Measurements from ENCODE around the gene AKAP8L. TPM values are rescaled to one million over a fixed set of nuclear protein-coding genes. Genes with fewer than 3 reads are reported as not detected.

The AKAP8L gene
- total and polyA plus RNA-seq, 2 of the 8 experiments (the other 6 are each of a cell fraction or from before 2014, with no cell fraction given) = 75.1 to 138 TPM

DNA sequence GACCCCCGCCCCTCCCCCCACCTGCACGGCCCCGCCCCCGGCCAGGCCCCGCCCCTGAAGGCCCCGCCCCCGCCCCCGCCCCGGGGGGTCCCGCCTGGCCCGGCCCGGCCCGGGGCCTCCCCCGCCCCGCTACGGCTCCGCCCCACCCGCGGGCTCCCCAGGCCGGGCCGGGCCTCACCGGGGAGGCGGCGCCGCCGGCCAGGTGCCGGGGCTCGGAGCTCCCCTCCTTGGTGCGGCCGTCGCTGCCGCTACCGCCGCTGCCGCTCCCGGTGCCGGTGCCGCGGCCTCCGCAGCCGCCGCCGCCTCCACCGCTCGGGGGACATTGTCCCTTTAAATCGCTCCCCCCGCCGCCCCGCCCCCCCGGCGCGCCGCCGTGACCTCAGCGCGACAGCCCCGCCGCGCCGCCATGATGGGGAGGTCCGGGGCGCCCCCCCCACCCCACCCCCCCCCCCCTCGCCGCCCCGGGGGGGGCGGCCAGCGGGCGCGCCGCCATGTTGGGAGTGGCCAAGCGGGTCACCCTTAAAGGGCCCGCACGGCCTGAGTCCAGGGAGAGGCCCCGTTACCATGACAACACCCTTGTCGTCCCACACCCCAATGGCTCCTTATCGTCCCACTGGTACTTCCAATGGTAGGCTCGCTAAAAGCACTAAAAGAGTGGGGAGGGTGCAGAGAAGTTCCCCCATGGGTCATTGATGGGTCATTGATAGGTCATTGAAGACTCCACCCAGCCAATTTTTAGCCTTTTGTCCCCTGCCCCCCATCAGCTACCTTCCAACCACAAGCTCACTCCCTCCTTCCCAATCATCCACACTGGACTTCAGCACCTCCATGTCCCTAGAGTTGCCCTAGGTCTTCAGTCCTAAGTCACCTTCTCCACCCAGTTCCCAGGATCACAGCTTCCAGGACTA lies 31.1 kb upstream of the AKAP8L start, which contains the start of gene WIZ:
TSS of gene WIZ (minus strand) at position 337 of the 908 bp plus-strand sequence. CDS start 1,649 bp downstream, outside the sequence.
- Histone ChIP-seq H4K5ac (ENCODE audit: insufficient read length, low read depth, low read length) (no peak within 1 kb of the TSS), H3K56ac (replicated peaks; ENCODE audit: insufficient read length, low read depth, low read length) (peak within 1 kb of the TSS; percentile 73), H2BK12ac (ENCODE audit: low read depth, low read length) (peak within 1 kb of the TSS; percentile 81; the same call in 1 of the 2 replicates), H3K27me3 (replicated peaks in 1 of 4; ENCODE audit: control insufficient read depth in 3 of 4, extremely low read depth in 1 of 4, insufficient read depth in 3 of 4, low read length in 3 of 4) (peaks cover 3 to 22% (median 17%) of the 10 kb centered on the region in 4 experiments; a peak in 6 of 7 replicates), H3K27ac (ENCODE audit: low read depth, low read length) (0 out of 2 replicates have a peak within 1 kb of the TSS, but pooled peaks have one; percentile 3), H4K91ac (replicated peaks; ENCODE audit: insufficient read length, low read length) (peak within 1 kb of the TSS; percentile 54), H3K4me3 (ENCODE audit: extremely low read depth in 1 of 4, insufficient read depth in 2 of 4, low read depth in 3 of 4, low read length in 4 of 4) (peak within 1 kb of the TSS; percentile 43 to 93 (median 50)), H2AFZ (ENCODE audit: low read length) (peak within 1 kb of the TSS; percentile 92), H3K79me2 (ENCODE audit: control insufficient read depth in 1 of 2, insufficient read depth in 2 of 2, low read length in 2 of 2) (no peaks in the 10 kb centered on the region), H2AK5ac (ENCODE audit: low read depth, low read length) (peak within 1 kb of the TSS; percentile 88; the same call in 1 of the 2 replicates), H2BK15ac (ENCODE audit: low read length) (peak within 1 kb of the TSS; percentile 65; the same call in 1 of the 2 replicates), H3K18ac (ENCODE audit: extremely low read depth, low read length) (peak within 1 kb of the TSS; percentile 19), H3K4me1 (replicated peaks in 1 of 4; ENCODE audit: control insufficient read depth in 3 of 4, insufficient read depth in 4 of 4, low read length in 3 of 4) (peaks cover 0 to 14% (median 5%) of the 10 kb centered on the region in 4 experiments; a peak in 6 of 7 replicates), H4K20me1 (replicated peaks in 1 of 2; ENCODE audit: control insufficient read depth in 1 of 2, insufficient read depth in 2 of 2, low read length in 2 of 2) (peaks cover 0 to 1% of the 10 kb centered on the region in 2 experiments), H3K79me1 (ENCODE audit: low read depth, low read length) (no peaks in the 10 kb centered on the region), H3K4ac (replicated peaks; ENCODE audit: insufficient read length, low read depth, low read length) (no peak within 1 kb of the TSS), H2BK20ac (ENCODE audit: low read length) (0 out of 2 replicates have a peak within 1 kb of the TSS, but pooled peaks have one; percentile 32), H4K8ac (ENCODE audit: extremely low read depth, insufficient read depth, low read length) (peak within 1 kb of the TSS; percentile 72; the same call in 1 of the 2 replicates), H3K23ac (ENCODE audit: insufficient read length) (no peak within 1 kb of the TSS), H3K9ac (replicated peaks in 1 of 4; ENCODE audit: extremely low read depth in 1 of 4, low read depth in 3 of 4, low read length in 3 of 4) (0 out of 7 replicates have a peak within 1 kb of the TSS, but pooled peaks of 1 of the 4 experiments have one; percentile 27), H3K36me3 (ENCODE audit: control insufficient read depth in 2 of 4, insufficient read depth in 4 of 4, low read length in 3 of 4) (no peaks in the 10 kb centered on the region), H3K9me3 (ENCODE audit: insufficient read depth in 2 of 2, low read depth in 1 of 2, low read length in 1 of 2) (no peaks in the 10 kb centered on the region), H3K14ac (ENCODE audit: insufficient read length) (no peak within 1 kb of the TSS), H2BK5ac (ENCODE audit: low read depth, low read length) (peak within 1 kb of the TSS; percentile 75; the same call in 1 of the 2 replicates), H3K4me2 (ENCODE audit: insufficient read depth in 1 of 2, low read depth in 2 of 2, low read length in 2 of 2) (peak within 1 kb of the TSS; percentile 78 to 88), H3K23me2 (ENCODE audit: low read depth, low read length) (peaks cover 22% of the 10 kb centered on the region; the same call in 1 of the 2 replicates), H2BK120ac (replicated peaks; ENCODE audit: low read depth, low read length) (no peak within 1 kb of the TSS)
- ChIA-PET POLR2A (ENCODE audit: partially characterized antibody) (interaction anchor here (1.8 to 2.6 kb wide), 2 partner anchors 32 to 70 kb away, joined by 6 to 10 read pairs; partner anchors contain the start of genes AKAP8 and AKAP8L), CTCF (ENCODE audit: partially characterized antibody) (interaction anchor here (1.0 kb wide), 2 partner anchors 11 to 31 kb away, joined by 3 to 7 read pairs; partner anchors contain the start of gene AKAP8L)
- FAIRE-seq (no peak), DNase-seq (ENCODE audit: low read depth in 1 of 2, low spot score in 2 of 2) (peak in 1 of 2 experiments; percentile 85)
- 7% methylated on average over 6 of the region's 77 CpGs; no CpG with 5 or more reads in 1 of the 2 experiments for WGBS, 2 experiments (ENCODE audit: extremely low coverage in 1 of 2, insufficient coverage in 1 of 2, insufficient read length in 1 of 2, insufficient replicate concordance in 2 of 2, low coverage in 1 of 2, low lambda C conversion rate in 2 of 2, missing lambda C conversion rate in 1 of 2)
- TF ChIP-seq SIRT6 (IDR thresholded peaks at IDR 0.05; ENCODE audit: low read length) (no peak), PHF8 (conservative IDR thresholded peaks at IDR 0.05; ENCODE audit: low read depth, low read length) (peak; percentile 48; the same call in 1 of the 2 replicates), SRF (IDR thresholded peaks at IDR 0.05; ENCODE audit: low read depth, low read length) (0 out of 2 replicates have a peak, but pooled peaks have one; percentile 27), KDM4A (IDR thresholded peaks at IDR 0.05; ENCODE audit: low read depth, low read length, severe bottlenecking) (peak; percentile 36), CREB1 (IDR thresholded peaks at IDR 0.05) (peak; percentile 90), POU5F1 (IDR thresholded peaks at IDR 0.05; ENCODE audit: low read depth, low read length) (no peak), SIN3A (conservative IDR thresholded peaks at IDR 0.05 in 1 of 2, IDR thresholded peaks at IDR 0.05 in 1 of 2; ENCODE audit: low read depth in 1 of 2, low read length in 2 of 2) (peak in 1 of 2 experiments; percentile 60; a peak in 1 of 4 replicates), YY1 (IDR thresholded peaks at IDR 0.05; ENCODE audit: low read depth, low read length) (peak; percentile 93)

Measured in H1 (cell line).